Urothelium cell line (cell line): ENCODE results near the gene SEMA4C.
A peak's percentile ranks its signal among the peaks of the same experiment; 100 is the strongest.
"Not testable (repeated sequence)": the region's sequence is repeated elsewhere in the genome, so short reads cannot be mapped to it uniquely, and the experiment has no call there.

ENCODE experiments used
- DNase-seq: peaks from one replicate; pipeline ENCODE4 v3.0.0; 2011; ENCODE audit warnings: low spot score, mixed read lengths
- FAIRE-seq: peaks from 2 replicates; lab custom pipeline; 2011; peaks lifted over from hg19 to GRCh38; lab: Jason Lieb, UNC

The SEMA4C gene

DNA sequence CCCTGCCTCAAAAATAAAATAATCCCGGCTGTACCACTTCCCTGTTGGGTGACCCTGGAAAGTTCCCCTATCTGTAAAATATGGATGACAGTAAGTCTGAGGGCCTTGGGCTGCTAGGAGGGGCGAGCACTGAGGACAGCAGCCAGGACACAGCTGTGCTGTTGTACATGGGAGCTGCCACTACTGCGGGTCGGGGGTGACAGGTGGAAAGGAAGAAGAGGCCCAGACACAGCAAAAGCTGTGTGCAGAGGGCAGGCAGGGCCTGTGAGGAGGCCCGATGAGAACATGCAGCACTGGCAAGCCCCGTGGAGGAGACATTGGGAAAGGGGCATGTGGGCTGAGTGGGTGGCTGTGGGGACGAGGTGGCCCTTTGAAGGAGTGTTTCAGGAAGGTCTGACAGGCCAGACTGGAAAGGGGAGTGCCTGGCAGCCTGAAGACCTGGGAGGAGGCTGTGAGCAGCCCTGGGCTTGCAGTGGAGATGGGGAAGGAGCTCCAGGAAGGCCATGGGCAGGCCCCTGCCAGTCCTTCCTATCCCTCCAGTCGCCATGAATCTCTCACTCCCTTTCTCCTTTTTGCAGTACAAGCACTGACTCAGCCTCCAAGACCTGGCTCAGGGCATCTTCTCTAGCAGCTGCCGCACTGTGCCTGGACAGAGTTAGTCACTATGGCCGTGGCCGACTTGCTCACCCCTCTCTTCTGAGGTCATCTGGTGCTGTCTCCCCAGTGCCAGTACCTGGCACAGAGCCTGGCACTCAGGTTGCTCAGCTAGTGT is 28.9 kb upstream of the SEMA4C start:
- no peak for FAIRE-seq

DNA sequence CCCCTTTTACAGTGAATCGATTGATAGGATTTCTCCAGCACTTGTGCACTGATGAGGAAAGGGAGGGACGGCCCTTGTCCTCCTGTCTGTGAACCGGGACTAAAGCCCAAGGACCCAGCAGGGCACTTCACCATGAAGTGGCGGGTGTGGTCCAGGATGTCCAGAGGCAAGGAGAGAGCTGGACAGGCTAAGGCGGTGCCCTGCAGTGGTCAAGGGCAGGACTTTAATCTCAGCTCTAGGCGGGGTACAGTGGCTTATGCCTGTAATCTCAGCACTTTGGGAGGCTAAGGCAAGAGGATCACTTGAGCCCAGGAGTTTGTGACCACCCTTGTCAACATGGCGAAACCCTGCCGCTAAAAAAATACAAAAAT is 28.2 kb upstream of the SEMA4C start:
- DNase-seq (no peak), FAIRE-seq (no peak)

More for the DNA sequence above, 28.9 kb upstream of the SEMA4C start:
- no peak for DNase-seq

DNA sequence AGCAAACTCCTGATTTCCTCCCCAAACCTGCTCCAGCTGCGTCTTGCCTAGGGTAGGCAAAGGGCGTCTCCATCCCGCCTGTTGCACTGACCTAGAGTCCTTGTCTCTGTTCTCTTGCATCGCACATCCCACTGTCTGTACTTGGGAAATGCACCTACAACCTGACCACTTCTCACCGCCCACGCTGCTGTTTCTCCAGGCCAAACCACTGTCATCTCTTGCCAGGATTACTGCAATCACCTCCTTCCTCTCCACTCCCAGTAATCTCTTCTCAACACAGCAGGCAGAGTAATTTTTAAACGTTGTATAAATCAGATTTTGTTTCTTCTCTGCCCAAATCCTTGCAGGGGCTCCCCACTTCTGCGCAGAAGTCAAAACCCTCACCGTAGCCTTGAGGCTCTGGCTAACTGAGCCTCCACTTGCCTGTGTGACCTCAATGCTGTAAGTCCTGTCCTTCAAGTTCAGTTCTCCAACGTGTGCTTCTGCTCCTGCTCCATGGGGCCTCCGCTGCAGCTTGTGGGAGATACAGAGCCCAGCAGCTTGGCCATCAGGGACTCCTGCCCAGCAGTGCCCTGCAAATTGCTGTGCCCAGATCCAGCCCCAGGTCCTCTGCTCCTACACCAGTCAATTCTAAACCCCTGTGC is 27.7 kb upstream of the SEMA4C start:
- FAIRE-seq = peak; percentile 79
- DNase-seq = no peak

DNA sequence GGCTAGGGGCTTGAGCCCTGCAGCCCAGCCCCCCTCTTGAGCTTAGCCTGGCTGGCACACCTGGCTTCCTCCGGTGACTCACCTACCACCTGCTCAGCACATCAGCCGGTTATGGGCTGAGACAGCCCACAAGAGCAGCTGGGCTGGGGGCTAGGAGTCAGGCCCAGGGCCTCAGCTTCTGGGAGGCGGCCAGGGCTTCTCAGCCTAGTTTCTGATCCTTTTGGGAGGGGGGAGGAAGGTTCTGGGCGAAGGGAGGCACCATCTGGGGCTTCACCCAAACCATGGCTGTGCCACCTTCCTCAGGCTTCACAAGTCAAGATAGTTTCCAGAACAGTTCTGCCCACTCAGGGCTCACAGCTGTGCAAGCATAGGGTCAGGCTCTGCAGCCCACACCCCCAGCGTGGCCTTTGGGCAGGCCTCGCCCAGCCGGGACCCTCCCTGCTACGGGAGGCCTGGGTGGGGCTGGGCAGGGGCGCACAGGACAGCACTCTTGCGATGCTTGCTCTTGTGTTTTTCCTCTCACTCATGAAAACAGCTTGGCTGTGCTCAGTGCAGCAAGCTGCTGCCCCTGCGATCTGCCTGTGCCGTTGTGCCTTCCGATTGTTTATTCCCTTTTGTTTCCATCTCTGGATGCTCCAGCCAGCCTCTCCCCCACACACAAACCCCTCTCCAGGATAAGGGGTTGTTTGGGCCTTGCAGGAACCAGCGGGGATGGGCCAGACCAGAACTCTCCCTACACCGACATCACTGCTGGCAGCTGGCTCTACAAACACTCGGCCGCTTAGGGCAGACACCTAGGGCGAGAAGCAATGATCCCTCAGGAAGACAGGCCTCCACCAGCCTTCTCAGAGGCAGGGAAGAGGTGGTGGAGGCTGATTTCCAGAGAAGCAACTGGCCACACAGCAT is 26.1 kb upstream of the SEMA4C start:
- peak; percentile 80 for DNase-seq
- peak; percentile 40 for FAIRE-seq

DNA sequence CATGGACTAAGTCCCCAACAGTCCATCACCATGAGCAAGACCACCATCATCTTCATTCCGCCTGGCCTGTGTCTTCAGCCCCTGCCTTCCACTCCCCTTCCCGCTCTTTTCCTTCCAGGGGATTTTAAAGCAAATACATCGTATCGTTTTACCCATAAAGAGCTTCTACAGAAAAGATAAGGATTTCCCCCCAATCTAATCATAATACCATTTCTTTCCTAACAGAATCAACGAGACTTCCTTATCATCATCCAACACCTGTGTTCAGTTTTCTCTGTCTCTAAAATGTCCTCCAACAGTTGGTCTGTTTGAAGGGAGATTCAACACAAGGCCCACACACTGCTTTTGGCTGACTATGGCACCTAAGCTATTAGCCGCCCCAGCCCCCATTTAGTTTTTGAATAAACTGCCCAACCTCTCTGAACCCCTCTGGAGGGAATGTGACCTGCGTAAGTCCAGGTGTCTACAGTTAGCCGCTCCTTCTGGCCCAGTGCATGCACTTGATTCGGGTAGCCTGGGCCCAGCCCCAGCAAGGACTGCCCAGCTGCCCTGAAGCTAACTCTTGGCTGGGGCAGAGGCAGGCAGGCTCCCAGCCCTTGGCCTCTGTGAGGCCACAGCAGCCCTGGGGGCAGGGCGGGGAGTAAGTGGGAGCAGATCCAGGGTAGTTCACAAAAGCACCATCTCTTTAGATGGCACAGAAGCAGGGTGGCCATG is 25.3 kb upstream of the SEMA4C start:
- DNase-seq (no peak), FAIRE-seq (peak; percentile 50)

DNA sequence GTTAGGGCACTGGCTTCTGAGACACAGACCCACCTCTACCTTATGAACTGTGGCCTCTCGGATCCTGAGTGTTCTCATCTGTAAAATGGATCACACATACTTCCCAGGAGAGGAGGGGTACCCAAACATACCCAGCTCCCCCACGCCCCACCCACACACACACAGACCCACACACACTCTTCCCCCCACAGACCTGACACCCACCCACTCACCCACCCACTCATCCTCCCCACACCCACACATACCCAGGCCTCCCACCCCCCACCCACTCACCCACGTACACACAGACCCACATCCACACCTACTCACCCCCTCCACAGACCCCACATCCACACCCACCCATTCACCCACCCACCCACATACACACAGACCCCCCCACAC is 24.3 kb upstream of the SEMA4C start:
- DNase-seq = no peak
- peak; percentile 52 for FAIRE-seq

DNA sequence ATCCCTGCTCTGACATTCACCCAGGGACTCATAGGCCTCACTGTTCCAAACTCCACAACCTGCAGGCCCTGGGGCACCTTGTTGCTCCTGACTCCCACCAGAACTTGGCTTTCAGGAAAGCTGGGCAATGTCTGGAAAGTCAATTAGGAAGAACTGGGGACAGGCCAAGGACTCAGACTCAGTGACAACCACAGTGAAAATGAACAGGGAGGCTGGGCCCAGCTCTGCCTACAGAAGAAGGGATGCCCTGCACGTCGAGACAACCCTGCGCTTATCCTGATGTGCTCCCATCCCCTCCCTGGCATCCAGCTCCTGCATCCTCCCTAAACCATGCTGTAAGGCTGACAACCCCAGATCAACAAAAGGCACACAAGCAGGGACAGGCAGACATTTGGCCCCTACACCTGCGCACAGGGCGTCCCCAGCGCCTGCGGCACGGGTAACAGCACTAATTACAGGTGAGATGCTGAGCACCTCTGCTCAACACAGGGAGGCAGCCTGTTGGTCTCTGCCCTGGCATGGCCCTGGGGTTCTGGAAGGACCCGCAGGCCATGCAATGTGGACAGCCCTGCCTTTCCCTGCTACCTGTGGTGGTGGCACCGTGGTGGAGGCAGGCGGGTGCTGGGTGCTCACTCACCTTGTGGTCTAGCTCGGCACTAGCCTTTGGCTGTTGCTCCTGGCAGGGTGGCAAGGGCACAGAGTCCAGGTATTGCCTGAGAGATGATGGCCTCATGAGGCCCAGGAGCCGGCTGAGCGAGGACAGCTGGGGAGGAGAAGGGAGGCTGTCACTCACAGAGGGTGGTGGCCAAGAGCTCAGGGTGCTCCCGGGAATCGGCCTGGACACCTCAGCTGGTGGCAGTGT is 23.6 kb upstream of the SEMA4C start:
- DNase-seq (no peak), FAIRE-seq (peak; percentile 13)

DNA sequence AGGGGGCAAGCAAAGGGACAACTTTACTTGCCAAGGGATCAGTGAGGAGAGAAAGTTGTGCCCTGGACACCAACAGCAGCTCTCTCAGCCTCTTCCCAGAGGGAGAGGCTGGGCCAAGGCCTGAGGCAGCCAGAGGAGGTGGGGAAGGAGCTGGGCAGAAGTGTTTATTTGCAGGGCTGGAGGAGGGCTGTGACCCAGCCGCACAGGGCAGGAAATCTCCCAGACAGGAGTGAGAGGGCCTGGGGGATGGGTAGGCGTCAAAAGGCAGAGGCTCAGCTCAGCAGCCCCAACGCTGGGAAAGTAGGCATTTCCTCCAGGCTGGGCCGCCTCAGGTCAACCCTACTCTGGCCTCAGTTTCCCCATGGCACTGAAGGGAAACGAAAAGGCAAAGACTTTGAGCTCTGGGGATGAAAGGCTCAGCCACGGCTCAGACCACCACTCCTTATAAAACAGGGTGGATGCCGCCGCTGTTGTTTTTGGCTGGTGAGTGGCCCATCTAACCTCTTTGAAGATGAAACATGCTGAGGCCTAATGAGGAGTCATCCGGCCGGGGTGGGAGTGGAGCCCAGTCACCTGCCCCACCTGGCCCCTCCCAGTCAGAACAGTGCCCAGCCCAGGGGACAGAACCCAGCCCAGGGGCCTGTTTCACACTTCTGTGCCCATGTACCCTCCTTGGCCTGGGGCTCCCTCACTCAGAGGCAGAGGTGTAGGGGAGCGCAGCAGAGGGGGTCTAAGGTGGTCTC is 21.9 kb upstream of the SEMA4C start:
- DNase-seq (peak; percentile 68), FAIRE-seq (peak; percentile 69)

DNA sequence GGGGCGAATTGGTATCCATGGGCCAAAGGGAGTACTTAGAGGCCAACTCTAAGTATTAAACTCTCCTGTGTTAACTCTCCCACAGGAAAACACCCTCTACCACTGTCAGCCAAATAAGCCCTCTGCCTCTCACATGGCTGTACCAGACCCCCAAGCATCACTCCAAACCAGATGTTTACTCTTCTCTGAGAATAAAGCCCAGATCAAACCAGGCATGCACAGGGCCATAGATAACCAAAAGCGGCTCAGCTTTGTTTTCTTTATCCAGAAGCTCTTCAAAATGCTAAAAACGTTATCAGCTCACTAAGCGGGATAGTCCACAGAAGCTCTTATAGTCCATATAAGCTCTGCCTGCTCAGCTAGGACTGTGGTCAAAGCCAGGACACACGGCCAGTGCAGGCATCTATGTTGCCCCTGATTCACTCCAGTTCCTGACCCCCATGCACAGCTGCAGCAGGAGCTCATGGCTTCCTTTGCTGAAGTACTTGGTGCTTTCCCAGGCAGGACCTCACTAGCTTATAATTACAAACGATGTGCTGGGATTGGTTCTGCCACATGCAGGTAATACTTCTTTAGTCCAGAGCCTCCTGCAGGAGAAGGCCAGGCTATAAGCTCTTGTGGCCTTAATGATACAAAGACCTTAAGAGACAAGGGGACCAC is 21.0 kb upstream of the SEMA4C start:
- FAIRE-seq = no peak

DNA sequence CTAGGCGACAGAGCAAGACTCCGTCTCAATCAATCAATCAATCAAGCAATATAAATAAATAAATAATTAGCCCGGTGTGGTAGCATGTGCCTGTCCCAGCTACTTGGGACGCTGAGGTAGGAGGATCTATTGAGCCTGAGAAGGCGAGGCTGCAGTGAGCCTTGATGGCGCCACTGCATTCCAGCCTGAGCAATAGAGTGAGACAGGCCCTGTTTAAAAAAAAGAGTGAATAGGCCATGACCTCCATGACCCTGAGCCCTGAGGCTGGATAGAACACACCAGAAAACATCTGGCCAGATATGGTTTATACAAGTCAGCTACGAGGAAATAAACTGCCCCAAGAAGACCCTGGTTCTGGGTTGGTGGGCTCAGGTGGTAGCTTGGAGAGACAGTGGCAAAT is 20.4 kb upstream of the SEMA4C start:
- no peak for DNase-seq
- FAIRE-seq = no peak

More for the DNA sequence above, 21.0 kb upstream of the SEMA4C start:
- DNase-seq = no peak

DNA sequence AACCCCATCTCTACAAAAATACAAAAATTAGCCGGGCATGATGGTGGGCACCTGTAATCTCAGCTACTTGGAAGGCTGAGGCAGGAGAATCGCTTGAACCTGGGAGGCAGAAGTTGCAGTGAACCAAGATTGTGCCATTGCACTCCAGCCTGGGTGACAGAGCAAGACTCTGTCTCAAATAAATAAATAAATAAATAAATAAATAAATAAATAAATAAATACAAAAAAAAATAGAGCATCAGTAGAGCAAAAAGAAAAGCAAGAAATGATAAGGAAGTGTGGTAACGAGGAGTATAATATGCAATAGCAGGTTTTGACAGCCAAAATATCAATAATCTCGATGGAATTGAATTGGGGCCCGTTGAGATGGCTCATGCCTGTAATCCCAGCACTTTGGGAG is 19.6 kb upstream of the SEMA4C start:
- not testable (repeated sequence) for FAIRE-seq, DNase-seq

DNA sequence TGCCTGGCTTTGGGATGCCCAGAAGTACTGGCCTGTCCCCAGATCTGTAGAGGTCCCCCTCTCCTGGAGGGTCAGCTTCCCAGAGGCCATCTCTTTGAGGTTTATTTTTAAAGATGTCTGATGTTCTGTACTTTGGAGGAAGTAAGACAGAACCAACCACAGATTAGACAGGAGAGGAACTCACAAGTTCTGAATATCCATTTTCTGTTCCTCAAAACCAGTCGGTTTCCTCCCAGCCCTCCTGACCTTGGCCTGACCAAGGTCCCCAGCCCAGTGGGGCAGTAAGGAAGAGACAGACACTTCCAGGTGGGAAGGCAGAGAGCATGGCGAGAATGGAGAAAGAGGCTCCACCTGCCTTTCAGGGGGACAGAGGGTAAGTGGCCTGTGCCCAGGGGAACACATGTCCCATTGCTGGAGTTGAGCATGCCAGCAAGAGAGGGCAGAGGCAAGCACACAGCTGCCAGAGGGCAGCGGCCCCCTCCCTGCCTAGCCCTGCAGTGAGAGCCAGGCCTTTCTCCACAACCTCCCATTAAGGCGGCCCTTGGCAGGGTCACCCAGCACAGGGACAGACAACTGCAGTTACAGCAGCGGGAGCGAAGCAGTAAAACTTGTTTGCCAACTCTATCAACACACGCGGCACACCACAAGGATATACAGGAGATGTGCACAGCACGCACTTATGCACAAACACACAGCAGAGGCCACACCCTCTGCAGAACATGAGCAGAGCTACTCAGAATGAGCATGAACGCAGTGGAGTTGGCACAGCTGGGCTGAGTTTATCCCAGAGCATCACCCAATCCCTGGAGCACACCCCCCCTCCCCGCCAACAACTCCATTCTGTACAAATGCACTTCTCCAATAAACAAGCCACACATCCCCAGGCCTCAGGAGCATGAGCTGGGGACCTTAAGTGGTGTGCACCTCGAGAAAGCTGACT is 18.5 kb upstream of the SEMA4C start:
- FAIRE-seq (peak; percentile 65), DNase-seq (no peak)

DNA sequence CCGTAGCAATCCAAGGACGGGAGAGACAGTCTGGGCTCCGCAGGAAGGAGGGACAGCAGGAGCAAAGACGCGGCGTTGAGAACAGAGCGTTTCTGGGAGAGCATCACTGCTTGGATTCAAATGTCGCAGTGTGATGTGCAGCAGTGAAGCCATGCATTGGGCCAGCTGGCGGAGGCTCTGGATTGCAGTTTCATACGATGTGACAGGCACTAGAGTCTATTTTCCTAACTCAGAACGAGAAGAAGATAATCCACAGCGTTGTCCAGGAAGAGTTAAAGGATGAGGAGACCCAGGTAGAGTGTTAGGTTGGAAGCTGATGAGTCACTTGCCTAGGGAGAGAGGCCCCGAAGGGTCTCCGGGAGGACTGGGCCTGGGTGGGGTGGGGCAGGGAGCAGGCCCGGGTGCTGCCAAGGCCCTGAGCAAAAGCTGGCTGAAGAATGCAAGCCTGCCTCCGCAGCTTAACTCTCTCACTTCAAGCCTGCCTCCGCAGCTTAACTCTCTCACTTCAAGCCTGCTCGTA is 17.7 kb upstream of the SEMA4C start:
- FAIRE-seq (no peak), DNase-seq (no peak)

DNA sequence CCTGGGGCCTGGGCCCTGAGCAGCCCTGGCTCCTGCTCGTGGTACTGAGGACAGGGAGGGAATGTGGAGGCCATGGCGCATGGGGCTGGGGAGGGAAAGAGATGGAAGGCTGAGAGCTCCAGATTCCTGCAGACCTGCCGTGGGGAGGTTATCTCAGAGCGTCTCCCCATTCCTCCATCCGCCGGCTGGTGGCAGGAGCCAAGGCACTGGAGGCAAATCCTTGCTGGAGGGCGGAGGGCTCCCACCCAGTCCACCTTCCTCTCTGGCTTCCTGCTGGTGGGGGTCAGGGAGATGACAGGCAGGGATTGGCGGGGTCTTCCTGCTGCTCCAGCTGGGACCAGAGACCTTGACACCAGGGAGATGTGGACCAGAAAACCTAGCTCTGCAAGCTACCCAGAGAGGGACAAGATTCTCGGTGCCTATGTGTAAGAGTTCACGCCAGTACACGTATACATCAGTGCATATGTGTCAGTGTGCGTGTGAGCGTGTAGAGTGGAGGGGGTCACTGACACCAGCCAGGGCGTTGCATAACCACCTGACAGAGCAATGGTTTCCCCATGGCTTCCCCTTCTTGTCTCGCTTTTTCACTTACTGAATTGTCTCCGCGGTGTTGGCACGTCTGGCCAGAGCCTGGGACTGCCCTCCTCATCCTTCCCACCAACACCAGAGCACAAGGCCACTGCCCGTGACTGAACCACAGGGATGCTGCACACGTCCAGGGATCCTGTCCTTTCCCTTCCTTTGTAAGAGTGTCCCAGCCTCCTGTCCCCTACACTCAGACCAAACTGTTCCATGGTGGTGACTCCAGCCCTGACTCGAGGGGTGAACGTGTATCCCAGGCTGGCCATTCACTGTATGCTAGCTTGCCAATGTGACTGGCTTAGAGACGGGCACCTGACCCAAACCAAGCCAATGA is 15.8 kb upstream of the SEMA4C start:
- FAIRE-seq (peak; percentile 79), DNase-seq (no peak)

DNA sequence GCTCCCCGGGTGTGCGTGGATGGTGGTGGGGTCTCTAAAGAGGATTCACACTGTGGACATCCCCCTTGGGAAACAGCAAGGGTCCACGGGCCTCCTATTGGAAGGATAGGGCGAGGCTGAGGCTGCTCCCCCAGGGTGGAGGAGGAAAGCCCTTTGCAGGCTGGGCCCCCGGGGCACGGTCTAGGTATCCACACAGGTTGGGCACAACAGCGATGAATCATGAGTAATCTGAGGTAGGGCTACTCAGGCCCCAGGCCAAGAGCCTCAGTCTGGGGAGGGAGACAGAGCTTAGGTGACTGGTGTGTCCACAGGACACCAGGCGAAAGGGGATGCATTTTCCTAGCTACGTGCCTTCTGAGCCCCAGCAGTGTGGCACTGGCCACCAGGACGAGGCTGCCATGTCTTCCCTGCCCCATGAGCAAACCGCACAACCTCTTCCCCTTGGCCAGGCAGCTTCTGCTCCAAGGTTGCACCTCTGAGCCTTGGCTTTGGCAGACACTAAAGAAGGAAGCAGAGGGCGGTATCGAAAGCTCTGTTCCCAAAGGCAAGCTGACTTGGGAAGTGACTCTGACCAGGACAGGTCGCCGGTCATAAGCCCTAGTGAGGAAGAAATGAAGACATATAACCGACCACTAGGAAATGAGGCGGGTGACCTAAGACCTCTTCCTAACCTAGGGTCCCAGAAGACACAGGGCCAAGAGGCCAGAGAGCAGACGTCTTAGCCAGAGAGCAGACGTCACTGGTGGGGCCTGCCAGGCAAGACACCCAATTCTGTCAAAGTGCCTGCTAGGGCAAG is 14.6 kb upstream of the SEMA4C start:
- DNase-seq (no peak), FAIRE-seq (no peak)

DNA sequence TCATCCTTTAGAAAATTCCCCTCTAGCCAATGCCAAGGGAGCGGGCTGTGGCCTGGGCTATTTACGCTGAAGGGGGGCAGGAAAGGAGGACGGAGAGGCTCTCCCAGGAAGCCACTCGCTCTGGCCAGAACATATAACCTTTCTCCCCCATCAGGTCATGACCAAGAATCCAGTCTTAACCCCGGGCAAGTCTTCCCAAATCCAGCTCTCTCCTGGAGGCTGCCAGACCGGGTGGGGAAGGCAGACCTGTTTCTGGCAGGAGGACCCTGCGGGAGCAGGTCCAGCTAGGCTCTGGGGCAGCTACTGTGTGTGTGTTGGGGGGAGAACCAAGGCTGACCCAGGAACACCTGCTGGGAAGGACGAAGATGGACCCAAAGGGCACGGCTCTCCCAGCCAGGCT is 13.4 kb upstream of the SEMA4C start:
- FAIRE-seq = no peak
- DNase-seq = no peak
